Stimulated activated naive CD8-positive, alpha-beta T cell treated with anti-CD3 and anti-CD28 coated beads, Interleukin-15, amount 100 ng/mL, for 72 hours (primary cell): ENCODE data around the gene VWC2L.

ENCODE experiments used
- ATAC-seq: fragments of 150-1000 bp; cut with Tn5 transposase; 2 replicates; pipeline ENCODE4 v1.10.0; 2021; ENCODE audit warnings: mild to moderate bottlenecking, moderate library complexity
- DNase-seq, 2 donors: peaks; one replicate each; pipeline ENCODE4 v3.0.0; 2021 to 2022
- H3K27ac Mint-ChIP-seq, 2 donors: one replicate each; pipeline ENCODE4 v1.8.0; 2022; ENCODE audit warnings: mild to moderate bottlenecking in 2 of 2, mixed read lengths in 2 of 2, moderate library complexity in 2 of 2
- H3K27me3 Mint-ChIP-seq: one replicate; pipeline ENCODE4 v1.8.0; 2022; ENCODE audit warnings: mixed read lengths
- H3K4me1 Mint-ChIP-seq: one replicate; pipeline ENCODE4 v1.8.0; 2022; ENCODE audit warnings: mild to moderate bottlenecking, mixed read lengths
- H3K4me3 Mint-ChIP-seq, 2 donors: one replicate each; pipeline ENCODE4 v1.8.0; 2022; ENCODE audit warnings: mild to moderate bottlenecking in 2 of 2, mixed read lengths in 2 of 2, moderate library complexity in 1 of 2
- H3K9me3 Mint-ChIP-seq, 2 donors: one replicate each; pipeline ENCODE4 v1.8.0; 2022; ENCODE audit warnings: mixed read lengths in 2 of 2

Gene VWC2L

DNA sequence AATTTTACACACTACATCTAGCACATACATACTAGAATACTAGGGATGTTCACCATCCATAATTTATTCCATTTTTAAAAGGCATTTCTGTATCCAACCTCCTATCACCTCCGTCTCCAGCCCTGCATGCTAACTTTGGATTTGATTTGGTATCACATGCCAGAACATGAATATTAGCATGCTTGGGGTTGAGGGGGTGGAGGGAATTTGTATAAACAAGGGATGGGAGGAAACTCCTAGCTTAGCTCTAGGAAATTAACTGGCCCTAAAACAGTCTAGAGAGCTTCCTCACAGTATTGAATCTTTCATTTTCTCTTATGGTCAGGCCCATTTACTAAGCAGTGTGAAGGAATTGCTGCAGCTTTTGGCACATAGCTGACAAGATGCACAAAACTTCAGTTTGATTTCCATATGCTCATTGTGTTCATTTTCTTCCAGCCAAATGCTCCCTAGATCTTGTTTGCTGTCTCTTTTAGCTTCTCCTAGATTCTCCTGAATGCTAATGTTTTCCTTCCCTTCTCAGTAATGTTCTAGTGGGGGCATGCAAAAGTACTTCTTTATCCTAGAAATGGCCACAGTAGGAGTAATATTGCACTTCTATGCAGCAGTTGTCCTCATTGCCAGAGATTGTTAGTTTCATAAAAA lies 135.2 kb downstream of the VWC2L start:
- ATAC-seq (no peak), DNase-seq (no peak)
- no peaks in the 10 kb centered on the region for H3K9me3 Mint-ChIP-seq
- no peak overlapping the region for H3K27ac Mint-ChIP-seq
- peaks cover 7% of the 10 kb centered on the region for H3K27me3 Mint-ChIP-seq
- no peak overlapping the region for H3K4me3 Mint-ChIP-seq
- H3K4me1 Mint-ChIP-seq, result no peaks in the 10 kb centered on the region

DNA sequence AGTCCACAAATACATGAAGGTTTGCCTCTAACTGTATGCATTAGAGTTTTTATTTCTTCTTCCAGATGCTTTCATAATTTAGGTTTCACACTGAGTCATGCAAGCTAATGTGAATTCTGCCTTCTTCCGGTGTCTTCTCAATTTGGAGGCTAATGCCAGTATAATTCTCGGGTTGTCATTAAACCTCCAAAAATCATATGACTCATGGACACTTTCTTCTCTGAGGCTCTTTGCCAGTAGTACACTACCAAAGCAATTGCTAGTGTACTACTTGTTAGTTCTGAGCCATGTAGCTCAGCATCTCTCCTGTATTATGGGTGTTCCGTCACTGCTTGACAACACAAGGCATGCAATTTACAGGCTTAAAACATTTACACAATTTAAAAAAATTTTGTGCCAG lies 137.1 kb downstream of the VWC2L start:
- no peaks in the 10 kb centered on the region for H3K4me1 Mint-ChIP-seq
- peaks cover 7% of the 10 kb centered on the region for H3K27me3 Mint-ChIP-seq
- no peak overlapping the region for H3K27ac Mint-ChIP-seq
- ATAC-seq (no peak), DNase-seq (no peak)
- no peaks in the 10 kb centered on the region for H3K9me3 Mint-ChIP-seq
- H3K4me3 Mint-ChIP-seq, result no peak overlapping the region

- H3K4me1 Mint-ChIP-seq, result no peaks in the 10 kb centered on the region
- H3K4me3 Mint-ChIP-seq, result no peak overlapping the region
- H3K27ac Mint-ChIP-seq, result no peak overlapping the region
- ATAC-seq, result no peak
- peaks cover 7% of the 10 kb centered on the region for H3K27me3 Mint-ChIP-seq
- H3K9me3 Mint-ChIP-seq, result no peaks in the 10 kb centered on the region
- DNase-seq, result no peak
Observed at GRCh38 chr2:214549946-214550345, 139.1 kb downstream of the VWC2L start.

DNA sequence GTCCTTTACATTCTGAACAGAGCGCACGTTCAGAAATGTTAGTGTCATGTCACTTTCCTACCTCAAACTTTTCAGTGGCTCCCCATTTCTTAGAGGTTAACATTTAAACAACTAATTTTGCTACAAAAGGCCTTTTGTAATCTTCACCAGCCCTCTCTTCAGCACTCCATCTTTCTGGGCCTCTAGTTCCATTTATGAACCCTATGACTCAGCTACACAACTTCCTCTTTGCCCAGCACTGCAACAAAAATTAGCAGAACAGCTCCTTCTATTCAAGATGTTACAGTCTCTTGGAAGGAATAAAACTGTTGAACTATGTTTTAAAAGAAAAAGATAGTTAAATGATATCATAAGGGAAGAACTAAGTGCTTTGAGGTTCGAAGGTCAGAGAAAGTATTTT lies 139.9 kb downstream of the VWC2L start:
- no peaks in the 10 kb centered on the region for H3K9me3 Mint-ChIP-seq
- H3K4me3 Mint-ChIP-seq, result no peak overlapping the region
- no peak for DNase-seq
- H3K27ac Mint-ChIP-seq, result no peak overlapping the region
- no peak for ATAC-seq
- H3K27me3 Mint-ChIP-seq, result peaks cover 7% of the 10 kb centered on the region
- H3K4me1 Mint-ChIP-seq, result no peaks in the 10 kb centered on the region

DNA sequence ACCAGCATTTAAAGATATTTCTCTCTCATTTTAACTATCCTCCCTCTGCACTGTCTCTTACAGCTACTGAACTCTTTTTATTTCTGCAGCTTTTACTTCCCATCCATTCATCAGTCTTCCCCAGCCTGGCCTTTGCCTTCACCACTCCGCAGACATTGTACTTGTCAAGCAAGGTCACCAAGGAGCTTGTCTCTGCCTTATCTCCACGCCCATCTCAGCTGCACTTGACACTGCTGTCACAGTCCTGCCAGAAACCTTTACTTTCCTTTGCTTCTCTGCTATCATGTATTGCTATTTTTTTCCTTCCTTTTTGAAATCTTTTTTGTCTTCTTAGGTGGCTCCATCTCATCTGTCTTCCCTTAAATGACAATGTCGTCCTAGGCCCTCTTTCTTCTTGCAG lies 147.0 kb downstream of the VWC2L start:
- no peak overlapping the region for H3K27ac Mint-ChIP-seq
- no peak for DNase-seq
- no peak for ATAC-seq
- H3K4me3 Mint-ChIP-seq, result no peak overlapping the region
- no peaks in the 10 kb centered on the region for H3K9me3 Mint-ChIP-seq
- no peaks in the 10 kb centered on the region for H3K4me1 Mint-ChIP-seq
- no peaks in the 10 kb centered on the region for H3K27me3 Mint-ChIP-seq

DNA sequence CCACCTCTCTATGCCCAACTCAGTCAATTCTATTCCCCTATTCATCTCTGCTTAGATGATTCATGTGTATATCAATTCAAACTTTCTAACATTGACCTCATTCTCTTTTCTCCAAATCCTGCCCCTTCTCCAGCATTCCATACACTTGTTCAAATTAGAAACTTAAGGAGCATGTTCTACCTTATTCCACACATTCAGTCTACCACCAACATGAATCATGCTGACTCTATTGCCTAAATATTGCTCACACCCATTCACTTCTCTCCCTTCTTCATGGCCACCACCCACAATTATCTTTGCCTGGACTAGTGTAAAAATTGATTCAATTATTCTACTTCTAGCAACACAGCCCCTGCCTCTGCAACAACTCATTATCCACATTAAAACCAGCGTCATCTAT lies 147.5 kb downstream of the VWC2L start:
- Mint-ChIP-seq H3K27ac (no peak overlapping the region), H3K4me3 (no peak overlapping the region), H3K9me3 (no peaks in the 10 kb centered on the region), H3K27me3 (no peaks in the 10 kb centered on the region), H3K4me1 (no peaks in the 10 kb centered on the region)
- ATAC-seq (no peak), DNase-seq (no peak)

GRCh38 chr2:214560176-214560575 lies 149.3 kb downstream of the VWC2L start:
- Mint-ChIP-seq H3K4me1 (no peaks in the 10 kb centered on the region), H3K27me3 (no peaks in the 10 kb centered on the region), H3K9me3 (no peaks in the 10 kb centered on the region), H3K4me3 (no peak overlapping the region), H3K27ac (no peak overlapping the region)
- DNase-seq (no peak), ATAC-seq (no peak)

GRCh38 chr2:214560618-214561190 lies 149.8 kb downstream of the VWC2L start:
- Mint-ChIP-seq H3K4me3 (no peak overlapping the region), H3K27me3 (no peaks in the 10 kb centered on the region), H3K4me1 (no peaks in the 10 kb centered on the region), H3K27ac (no peak overlapping the region), H3K9me3 (no peaks in the 10 kb centered on the region)
- no peak for ATAC-seq
- no peak for DNase-seq

- Mint-ChIP-seq H3K27me3 (no peaks in the 10 kb centered on the region), H3K4me1 (no peaks in the 10 kb centered on the region), H3K4me3 (no peak overlapping the region), H3K27ac (no peak overlapping the region), H3K9me3 (peaks cover 9% of the 10 kb centered on the region in 2 donors)
- ATAC-seq, result no peak
- no peak for DNase-seq
Observed at GRCh38 chr2:214565246-214565645, 154.4 kb downstream of the VWC2L start.

- no peaks in the 10 kb centered on the region for H3K27me3 Mint-ChIP-seq
- H3K9me3 Mint-ChIP-seq, result peaks cover 9% of the 10 kb centered on the region in 2 donors
- H3K27ac Mint-ChIP-seq, result no peak overlapping the region
- H3K4me1 Mint-ChIP-seq, result no peaks in the 10 kb centered on the region
- no peak overlapping the region for H3K4me3 Mint-ChIP-seq
- DNase-seq, result no peak
- no peak for ATAC-seq
Observed at GRCh38 chr2:214566457-214566856, 155.6 kb downstream of the VWC2L start.

GRCh38 chr2:214569419-214570035 lies 158.7 kb downstream of the VWC2L start:
- no peak overlapping the region for H3K4me3 Mint-ChIP-seq
- peaks cover 3% of the 10 kb centered on the region for H3K27me3 Mint-ChIP-seq
- no peak for ATAC-seq
- peaks cover 2% of the 10 kb centered on the region for H3K4me1 Mint-ChIP-seq
- peaks cover 9% of the 10 kb centered on the region in 2 donors for H3K9me3 Mint-ChIP-seq
- H3K27ac Mint-ChIP-seq, result no peak overlapping the region
- no peak for DNase-seq

DNA sequence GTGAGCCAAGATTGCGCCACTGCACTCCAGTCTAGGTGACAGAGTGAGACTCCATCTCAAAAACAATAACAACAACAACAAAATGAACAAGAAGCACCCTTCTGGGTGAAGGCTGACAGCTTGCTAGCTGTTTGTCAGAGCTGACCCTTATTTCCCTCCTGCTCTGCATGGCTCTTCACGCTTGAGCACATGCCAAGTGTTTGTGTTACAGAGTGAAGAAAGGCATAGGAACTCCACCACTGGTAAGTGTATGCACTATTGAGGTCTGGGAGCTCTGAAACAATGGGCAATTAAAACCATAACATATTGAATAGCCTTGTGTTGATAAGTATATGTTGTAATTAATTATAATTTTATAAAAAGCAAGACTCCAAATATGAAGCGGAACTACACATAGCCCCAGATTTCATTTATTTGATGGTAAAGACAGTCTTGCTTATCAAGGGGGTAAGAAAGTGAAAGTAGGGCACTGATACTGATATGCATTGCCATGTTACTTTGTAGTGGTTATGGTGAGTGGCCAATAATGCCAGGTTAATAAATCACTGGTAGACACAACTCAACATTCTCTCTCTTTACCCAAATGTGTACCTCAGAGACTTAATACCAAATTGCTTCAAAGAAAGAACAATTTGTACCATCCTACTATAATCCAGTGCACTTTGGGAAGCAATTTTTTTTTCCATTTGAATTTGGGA lies 163.4 kb downstream of the VWC2L start:
- peaks cover 10% of the 10 kb centered on the region for H3K4me1 Mint-ChIP-seq
- no peak overlapping the region for H3K4me3 Mint-ChIP-seq
- H3K27ac Mint-ChIP-seq, result peak overlapping the region in 1 of 2 donors; percentile 60
- peaks cover 15% of the 10 kb centered on the region for H3K27me3 Mint-ChIP-seq
- DNase-seq (no peak), ATAC-seq (no peak)
- peaks cover 0 to 4% of the 10 kb centered on the region in 2 donors for H3K9me3 Mint-ChIP-seq

- ATAC-seq (no peak), DNase-seq (no peak)
- Mint-ChIP-seq H3K4me1 (peaks cover 10% of the 10 kb centered on the region), H3K27ac (no peak overlapping the region), H3K4me3 (peak overlapping the region in 1 of 2 donors; percentile 6), H3K27me3 (peaks cover 15% of the 10 kb centered on the region), H3K9me3 (no peaks in the 10 kb centered on the region)
Observed at GRCh38 chr2:214575030-214575429, 164.2 kb downstream of the VWC2L start.

GRCh38 chr2:214575465-214575864 lies 164.6 kb downstream of the VWC2L start:
- ATAC-seq (no peak), DNase-seq (no peak)
- H3K9me3 Mint-ChIP-seq, result no peaks in the 10 kb centered on the region
- H3K27me3 Mint-ChIP-seq, result peaks cover 15% of the 10 kb centered on the region
- H3K4me1 Mint-ChIP-seq, result peaks cover 10% of the 10 kb centered on the region
- H3K4me3 Mint-ChIP-seq, result no peak overlapping the region
- H3K27ac Mint-ChIP-seq, result no peak overlapping the region

GRCh38 chr2:214577769-214578168 lies 166.9 kb downstream of the VWC2L start:
- H3K4me3 Mint-ChIP-seq, result no peak overlapping the region
- no peak for DNase-seq
- no peaks in the 10 kb centered on the region for H3K9me3 Mint-ChIP-seq
- peaks cover 10% of the 10 kb centered on the region for H3K4me1 Mint-ChIP-seq
- H3K27me3 Mint-ChIP-seq, result peaks cover 15% of the 10 kb centered on the region
- no peak for ATAC-seq
- no peak overlapping the region for H3K27ac Mint-ChIP-seq

DNA sequence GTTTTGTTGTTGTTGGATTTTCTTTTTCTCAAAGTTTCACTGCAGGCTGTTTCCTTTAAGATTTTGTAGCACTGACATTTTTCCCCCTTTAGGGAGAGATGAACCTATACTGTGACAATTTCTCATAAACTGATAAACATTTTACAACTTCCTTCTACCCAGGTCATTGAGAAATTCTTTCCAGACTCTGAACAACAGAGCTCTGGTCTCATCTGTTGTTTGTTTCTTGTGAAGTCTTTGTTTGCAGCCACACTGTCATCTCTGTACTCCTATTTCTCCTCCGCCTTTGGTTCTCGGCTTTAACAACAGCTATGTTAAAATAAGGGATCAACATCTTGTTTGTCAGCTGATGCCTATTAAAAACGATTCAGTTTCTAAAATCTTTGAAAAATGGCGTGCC lies 167.6 kb downstream of the VWC2L start:
- Mint-ChIP-seq H3K27ac (no peak overlapping the region), H3K27me3 (peaks cover 15% of the 10 kb centered on the region), H3K4me1 (peaks cover 10% of the 10 kb centered on the region), H3K9me3 (no peaks in the 10 kb centered on the region), H3K4me3 (no peak overlapping the region)
- DNase-seq (no peak), ATAC-seq (no peak)
